Measurements from ENCODE around the gene UBE2H. TPM values are rescaled to one million over a fixed set of nuclear protein-coding genes. Genes with fewer than 3 reads are reported as not detected.

UBE2H gene
- total and polyA plus RNA-seq, 10 of the 15 experiments (the other 5 are each of a cell fraction or from before 2014, with no cell fraction given), result 15.6 to 75.5 (median 32.8) TPM

DNA sequence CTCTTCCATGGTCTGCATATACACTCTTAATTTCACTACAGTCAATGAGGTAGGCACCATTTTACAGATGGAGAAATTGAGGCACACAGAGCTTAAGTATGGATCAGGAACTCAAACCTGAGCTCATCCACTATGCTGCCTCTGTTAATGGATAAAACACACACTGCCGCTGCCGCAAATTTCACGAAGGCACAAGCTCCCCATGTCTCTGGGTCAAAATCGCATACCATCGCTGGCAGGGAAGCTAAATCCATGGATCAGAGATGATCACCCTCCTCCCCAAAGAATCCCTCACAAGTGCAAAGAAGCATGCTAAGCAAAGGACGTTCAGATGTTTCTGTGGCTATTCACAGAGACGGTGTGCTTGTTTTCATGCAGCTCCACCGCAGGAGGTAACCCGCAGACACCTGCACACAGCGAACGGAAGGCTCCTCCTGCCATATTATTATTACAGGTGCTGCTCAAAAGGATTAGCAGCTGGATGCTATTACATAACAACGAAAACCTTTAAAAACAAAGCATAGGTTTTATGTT lies 109.3 kb downstream of the UBE2H start:
- ChIA-PET SMC1A (ENCODE audit: uncharacterized antibody, unreplicated experiment) (interaction anchor here (0.9 to 2.1 kb wide), 5 partner anchors 13 to 169 kb away, joined by 3 to 12 read pairs (median 4); no protein-coding TSS in a partner anchor), RAD21 (ENCODE audit: unreplicated experiment) (interaction anchor here (0.9 kb wide), 1 partner anchor 167 kb away, joined by 3 read pairs; no protein-coding TSS in a partner anchor), POLR2A (interaction anchor here (0.7 kb wide), 2 partner anchors 164 to 168 kb away, joined by 5 to 7 read pairs; no protein-coding TSS in a partner anchor), CTCF (interaction anchor here (0.6 to 1.2 kb wide), 4 partner anchors 13 to 94 kb away, joined by 3 to 10 read pairs (median 4); no protein-coding TSS in a partner anchor)
- Histone ChIP-seq H3K79me2 (ENCODE audit: control insufficient read depth, insufficient read depth, low read length) (no peaks in the 10 kb centered on the region), H3K4me1 (ENCODE audit: control insufficient read depth, insufficient read depth, low read length) (peaks cover 8% of the 10 kb centered on the region; the same call in 1 of the 2 replicates), H4K20me1 (ENCODE audit: control insufficient read depth, insufficient read depth) (no peaks in the 10 kb centered on the region), H2AFZ (ENCODE audit: control insufficient read depth, low read depth, low read length) (no peak overlapping the region), H3K9ac (ENCODE audit: control insufficient read depth, insufficient read depth, low read length) (no peak overlapping the region), H3K4me2 (ENCODE audit: control insufficient read depth, insufficient read depth) (no peak overlapping the region), H3K27me3 (replicated peaks in 1 of 2; ENCODE audit: control insufficient read depth in 2 of 2, insufficient read depth in 2 of 2, low read length in 1 of 2) (no peaks in the 10 kb centered on the region), H3K9me3 (replicated peaks; ENCODE audit: control insufficient read depth, insufficient read depth, low read length) (no peaks in the 10 kb centered on the region), H3K36me3 (ENCODE audit: control insufficient read depth in 2 of 2, insufficient read depth in 2 of 2, low read length in 1 of 2) (peaks cover 0 to 9% of the 10 kb centered on the region in 2 experiments; a peak in 1 of 4 replicates), H3K4me3 (no peak overlapping the region), H3K27ac (ENCODE audit: control insufficient read depth, insufficient read depth) (no peak overlapping the region)
- intact Hi-C loops (cut with micrococcal nuclease; ENCODE audit: unreplicated experiment), result no loop called here
- FAIRE-seq, result no peak
- TF ChIP-seq, protein P1, sequence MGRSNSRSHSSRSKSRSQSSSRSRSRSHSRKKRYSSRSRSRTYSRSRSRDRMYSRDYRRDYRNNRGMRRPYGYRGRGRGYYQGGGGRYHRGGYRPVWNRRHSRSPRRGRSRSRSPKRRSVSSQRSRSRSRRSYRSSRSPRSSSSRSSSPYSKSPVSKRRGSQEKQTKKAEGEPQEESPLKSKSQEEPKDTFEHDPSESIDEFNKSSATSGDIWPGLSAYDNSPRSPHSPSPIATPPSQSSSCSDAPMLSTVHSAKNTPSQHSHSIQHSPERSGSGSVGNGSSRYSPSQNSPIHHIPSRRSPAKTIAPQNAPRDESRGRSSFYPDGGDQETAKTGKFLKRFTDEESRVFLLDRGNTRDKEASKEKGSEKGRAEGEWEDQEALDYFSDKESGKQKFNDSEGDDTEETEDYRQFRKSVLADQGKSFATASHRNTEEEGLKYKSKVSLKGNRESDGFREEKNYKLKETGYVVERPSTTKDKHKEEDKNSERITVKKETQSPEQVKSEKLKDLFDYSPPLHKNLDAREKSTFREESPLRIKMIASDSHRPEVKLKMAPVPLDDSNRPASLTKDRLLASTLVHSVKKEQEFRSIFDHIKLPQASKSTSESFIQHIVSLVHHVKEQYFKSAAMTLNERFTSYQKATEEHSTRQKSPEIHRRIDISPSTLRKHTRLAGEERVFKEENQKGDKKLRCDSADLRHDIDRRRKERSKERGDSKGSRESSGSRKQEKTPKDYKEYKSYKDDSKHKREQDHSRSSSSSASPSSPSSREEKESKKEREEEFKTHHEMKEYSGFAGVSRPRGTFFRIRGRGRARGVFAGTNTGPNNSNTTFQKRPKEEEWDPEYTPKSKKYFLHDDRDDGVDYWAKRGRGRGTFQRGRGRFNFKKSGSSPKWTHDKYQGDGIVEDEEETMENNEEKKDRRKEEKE (IDR thresholded peaks at IDR 0.05), result no peak
- TF ChIP-seq MEF2A (IDR thresholded peaks at IDR 0.05; ENCODE audit: insufficient read depth, low read depth, low read length) (no peak), EED (IDR thresholded peaks at IDR 0.05; ENCODE audit: low read depth) (no peak), SIX5 (IDR thresholded peaks at IDR 0.05; ENCODE audit: low read depth, low read length, severe bottlenecking) (no peak), CTCF (IDR thresholded peaks at IDR 0.05 in 2 of 3, conservative IDR thresholded peaks at IDR 0.05 in 1 of 3; ENCODE audit: control insufficient read depth in 2 of 3, extremely low read depth in 1 of 3, insufficient read depth in 1 of 3, low read depth in 3 of 3, low read length in 3 of 3) (no peak), CHD2 (IDR thresholded peaks at IDR 0.05; ENCODE audit: borderline replicate concordance, low read depth, low read length) (no peak), SRF (IDR thresholded peaks at IDR 0.05; ENCODE audit: low read depth in 2 of 2, low read length in 2 of 2) (no peak), ASH2L (IDR thresholded peaks at IDR 0.05; ENCODE audit: borderline replicate concordance, low read depth) (no peak), IKZF2 (IDR thresholded peaks at IDR 0.05) (no peak), MLLT1 (IDR thresholded peaks at IDR 0.05) (no peak), ATF7 (IDR thresholded peaks at IDR 0.05; ENCODE audit: low read depth) (no peak), KDM1A (IDR thresholded peaks at IDR 0.05; ENCODE audit: borderline replicate concordance) (no peak)
- TF ChIP-seq, protein P2, sequence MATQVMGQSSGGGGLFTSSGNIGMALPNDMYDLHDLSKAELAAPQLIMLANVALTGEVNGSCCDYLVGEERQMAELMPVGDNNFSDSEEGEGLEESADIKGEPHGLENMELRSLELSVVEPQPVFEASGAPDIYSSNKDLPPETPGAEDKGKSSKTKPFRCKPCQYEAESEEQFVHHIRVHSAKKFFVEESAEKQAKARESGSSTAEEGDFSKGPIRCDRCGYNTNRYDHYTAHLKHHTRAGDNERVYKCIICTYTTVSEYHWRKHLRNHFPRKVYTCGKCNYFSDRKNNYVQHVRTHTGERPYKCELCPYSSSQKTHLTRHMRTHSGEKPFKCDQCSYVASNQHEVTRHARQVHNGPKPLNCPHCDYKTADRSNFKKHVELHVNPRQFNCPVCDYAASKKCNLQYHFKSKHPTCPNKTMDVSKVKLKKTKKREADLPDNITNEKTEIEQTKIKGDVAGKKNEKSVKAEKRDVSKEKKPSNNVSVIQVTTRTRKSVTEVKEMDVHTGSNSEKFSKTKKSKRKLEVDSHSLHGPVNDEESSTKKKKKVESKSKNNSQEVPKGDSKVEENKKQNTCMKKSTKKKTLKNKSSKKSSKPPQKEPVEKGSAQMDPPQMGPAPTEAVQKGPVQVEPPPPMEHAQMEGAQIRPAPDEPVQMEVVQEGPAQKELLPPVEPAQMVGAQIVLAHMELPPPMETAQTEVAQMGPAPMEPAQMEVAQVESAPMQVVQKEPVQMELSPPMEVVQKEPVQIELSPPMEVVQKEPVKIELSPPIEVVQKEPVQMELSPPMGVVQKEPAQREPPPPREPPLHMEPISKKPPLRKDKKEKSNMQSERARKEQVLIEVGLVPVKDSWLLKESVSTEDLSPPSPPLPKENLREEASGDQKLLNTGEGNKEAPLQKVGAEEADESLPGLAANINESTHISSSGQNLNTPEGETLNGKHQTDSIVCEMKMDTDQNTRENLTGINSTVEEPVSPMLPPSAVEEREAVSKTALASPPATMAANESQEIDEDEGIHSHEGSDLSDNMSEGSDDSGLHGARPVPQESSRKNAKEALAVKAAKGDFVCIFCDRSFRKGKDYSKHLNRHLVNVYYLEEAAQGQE (IDR thresholded peaks at IDR 0.05; ENCODE audit: low read depth, low read length), result no peak
- in situ Hi-C loops (cut with MboI), result no loop called here
- no peak for ATAC-seq
- WGBS (ENCODE audit: insufficient coverage, insufficient replicate concordance, low lambda C conversion rate, missing lambda C conversion rate), result 94% methylated on average over 12 of the region's 12 CpGs
- DNase-seq (ENCODE audit: low read depth, low spot score), result no peak
- no TSS peak for BruUV-seq (replicated peaks)

Data from GM12878 (cell line).